ENCODE measurements around the gene SEPTIN3. TPM values are rescaled to one million over a fixed set of nuclear protein-coding genes. Genes with fewer than 3 reads are reported as not detected.

The SEPTIN3 gene
- total and polyA plus RNA-seq, 2 donors (not counting 1 experiment from before 2014, with no cell fraction given) = 0.05 to 0.33 TPM

DNA sequence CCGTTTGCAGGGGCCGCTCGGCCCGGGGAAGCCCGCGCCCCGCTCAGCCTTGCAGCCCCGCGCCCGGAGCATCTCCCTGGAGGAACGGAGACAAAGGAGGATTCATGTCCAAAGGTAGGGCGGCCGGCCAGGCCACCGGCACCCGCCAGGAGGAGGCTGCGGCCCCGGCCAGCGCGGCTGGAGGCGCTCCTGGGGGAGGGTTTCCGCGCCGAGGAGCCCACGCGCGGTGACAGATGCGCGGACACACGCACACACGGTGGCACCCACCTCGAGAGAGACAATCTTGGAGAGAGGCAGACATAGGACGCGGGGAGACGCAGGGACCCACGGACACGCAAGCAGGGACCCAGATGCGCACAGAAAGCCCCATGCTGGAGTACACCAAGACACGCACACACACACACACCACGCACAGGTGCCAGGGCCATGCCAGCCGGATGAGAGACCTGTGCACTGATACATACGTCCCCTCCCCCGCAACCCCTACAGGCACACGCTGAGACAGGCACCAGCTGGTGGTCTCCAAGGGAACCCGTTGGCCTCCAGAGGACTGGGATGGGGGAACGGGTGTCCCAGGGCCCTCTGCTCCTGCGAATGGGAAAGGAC lies 7.8 kb downstream of the SEPTIN3 start:
- no peak overlapping the region for H2AFZ ChIP-seq (ENCODE audit: low read length)
- H3K27me3 ChIP-seq (ENCODE audit: control insufficient read depth, insufficient read depth, low read length) = peaks cover 33% of the 10 kb centered on the region
- no peaks in the 10 kb centered on the region for H3K36me3 ChIP-seq (ENCODE audit: control insufficient read depth, insufficient read depth, low read length)
- H3K4me2 ChIP-seq (ENCODE audit: extremely low read depth, insufficient read depth, low read length) = no peak overlapping the region
- TF ChIP-seq, protein P1, sequence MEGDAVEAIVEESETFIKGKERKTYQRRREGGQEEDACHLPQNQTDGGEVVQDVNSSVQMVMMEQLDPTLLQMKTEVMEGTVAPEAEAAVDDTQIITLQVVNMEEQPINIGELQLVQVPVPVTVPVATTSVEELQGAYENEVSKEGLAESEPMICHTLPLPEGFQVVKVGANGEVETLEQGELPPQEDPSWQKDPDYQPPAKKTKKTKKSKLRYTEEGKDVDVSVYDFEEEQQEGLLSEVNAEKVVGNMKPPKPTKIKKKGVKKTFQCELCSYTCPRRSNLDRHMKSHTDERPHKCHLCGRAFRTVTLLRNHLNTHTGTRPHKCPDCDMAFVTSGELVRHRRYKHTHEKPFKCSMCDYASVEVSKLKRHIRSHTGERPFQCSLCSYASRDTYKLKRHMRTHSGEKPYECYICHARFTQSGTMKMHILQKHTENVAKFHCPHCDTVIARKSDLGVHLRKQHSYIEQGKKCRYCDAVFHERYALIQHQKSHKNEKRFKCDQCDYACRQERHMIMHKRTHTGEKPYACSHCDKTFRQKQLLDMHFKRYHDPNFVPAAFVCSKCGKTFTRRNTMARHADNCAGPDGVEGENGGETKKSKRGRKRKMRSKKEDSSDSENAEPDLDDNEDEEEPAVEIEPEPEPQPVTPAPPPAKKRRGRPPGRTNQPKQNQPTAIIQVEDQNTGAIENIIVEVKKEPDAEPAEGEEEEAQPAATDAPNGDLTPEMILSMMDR (conservative IDR thresholded peaks at IDR 0.05 in 1 of 2, IDR thresholded peaks at IDR 0.05 in 1 of 2; ENCODE audit: low read depth in 1 of 2, low read length in 2 of 2) = no peak
- no peak for TF ChIP-seq EZH2 (IDR thresholded peaks at IDR 0.05; ENCODE audit: low read length, missing control alignments)
- no peaks in the 10 kb centered on the region for H3K9me3 ChIP-seq (ENCODE audit: control insufficient read depth, insufficient read depth, low read depth, low read length)
- DNase-seq (ENCODE audit: low read depth in 2 of 2) = no peak
- no peak overlapping the region for H3K4me3 ChIP-seq (replicated peaks in 1 of 4; ENCODE audit: control extremely low read depth in 1 of 4, insufficient read depth in 1 of 4, low read depth in 3 of 4, low read length in 4 of 4)
- no peaks in the 10 kb centered on the region for H3K4me1 ChIP-seq (ENCODE audit: control insufficient read depth, extremely low read depth, insufficient read depth, low read length)
- H4K20me1 ChIP-seq (ENCODE audit: control insufficient read depth, extremely low read depth, insufficient read depth, low read length) = no peaks in the 10 kb centered on the region
- no peak overlapping the region for H3K27ac ChIP-seq (ENCODE audit: insufficient read depth, low read length)
- no peak overlapping the region for H3K9ac ChIP-seq (ENCODE audit: insufficient read depth, low read length)
- H3K79me2 ChIP-seq (ENCODE audit: control insufficient read depth, insufficient read depth, low read length) = no peaks in the 10 kb centered on the region

DNA sequence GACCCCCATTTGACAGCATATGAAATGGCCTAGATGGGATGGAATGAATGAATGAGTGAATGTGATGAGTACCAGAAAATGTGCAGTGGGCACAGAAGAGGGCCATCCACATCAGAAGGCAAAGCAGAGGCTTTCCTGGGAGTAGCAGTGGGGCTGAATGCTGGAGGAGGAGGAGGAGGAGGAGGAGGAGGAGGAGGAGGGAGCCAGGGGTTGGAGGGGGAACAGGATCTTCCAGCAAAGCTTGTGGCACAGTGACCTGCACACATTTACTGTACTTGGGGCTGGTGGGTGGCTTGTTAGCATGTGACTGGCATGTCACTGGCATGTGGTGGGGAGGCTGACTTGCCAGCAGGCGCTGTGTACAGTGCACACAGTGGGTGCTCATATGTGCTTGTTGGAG lies 9.5 kb downstream of the SEPTIN3 start:
- no peaks in the 10 kb centered on the region for H3K9me3 ChIP-seq (ENCODE audit: control insufficient read depth, insufficient read depth, low read depth, low read length)
- H3K27ac ChIP-seq (ENCODE audit: insufficient read depth, low read length) = no peak overlapping the region
- H3K4me3 ChIP-seq (replicated peaks in 1 of 4; ENCODE audit: control extremely low read depth in 1 of 4, insufficient read depth in 1 of 4, low read depth in 3 of 4, low read length in 4 of 4) = no peak overlapping the region
- no peak for DNase-seq (ENCODE audit: low read depth in 2 of 2)
- H4K20me1 ChIP-seq (ENCODE audit: control insufficient read depth, extremely low read depth, insufficient read depth, low read length) = no peaks in the 10 kb centered on the region
- H3K79me2 ChIP-seq (ENCODE audit: control insufficient read depth, insufficient read depth, low read length) = no peaks in the 10 kb centered on the region
- no peaks in the 10 kb centered on the region for H3K36me3 ChIP-seq (ENCODE audit: control insufficient read depth, insufficient read depth, low read length)
- H3K9ac ChIP-seq (ENCODE audit: insufficient read depth, low read length) = no peak overlapping the region
- TF ChIP-seq EZH2 (IDR thresholded peaks at IDR 0.05; ENCODE audit: low read length, missing control alignments) = no peak
- TF ChIP-seq, protein P1 (conservative IDR thresholded peaks at IDR 0.05 in 1 of 2, IDR thresholded peaks at IDR 0.05 in 1 of 2; ENCODE audit: low read depth in 1 of 2, low read length in 2 of 2) = no peak
- H2AFZ ChIP-seq (ENCODE audit: low read length) = no peak overlapping the region
- no peaks in the 10 kb centered on the region for H3K4me1 ChIP-seq (ENCODE audit: control insufficient read depth, extremely low read depth, insufficient read depth, low read length)
- peaks cover 36% of the 10 kb centered on the region for H3K27me3 ChIP-seq (ENCODE audit: control insufficient read depth, insufficient read depth, low read length)
- H3K4me2 ChIP-seq (ENCODE audit: extremely low read depth, insufficient read depth, low read length) = no peak overlapping the region

DNA sequence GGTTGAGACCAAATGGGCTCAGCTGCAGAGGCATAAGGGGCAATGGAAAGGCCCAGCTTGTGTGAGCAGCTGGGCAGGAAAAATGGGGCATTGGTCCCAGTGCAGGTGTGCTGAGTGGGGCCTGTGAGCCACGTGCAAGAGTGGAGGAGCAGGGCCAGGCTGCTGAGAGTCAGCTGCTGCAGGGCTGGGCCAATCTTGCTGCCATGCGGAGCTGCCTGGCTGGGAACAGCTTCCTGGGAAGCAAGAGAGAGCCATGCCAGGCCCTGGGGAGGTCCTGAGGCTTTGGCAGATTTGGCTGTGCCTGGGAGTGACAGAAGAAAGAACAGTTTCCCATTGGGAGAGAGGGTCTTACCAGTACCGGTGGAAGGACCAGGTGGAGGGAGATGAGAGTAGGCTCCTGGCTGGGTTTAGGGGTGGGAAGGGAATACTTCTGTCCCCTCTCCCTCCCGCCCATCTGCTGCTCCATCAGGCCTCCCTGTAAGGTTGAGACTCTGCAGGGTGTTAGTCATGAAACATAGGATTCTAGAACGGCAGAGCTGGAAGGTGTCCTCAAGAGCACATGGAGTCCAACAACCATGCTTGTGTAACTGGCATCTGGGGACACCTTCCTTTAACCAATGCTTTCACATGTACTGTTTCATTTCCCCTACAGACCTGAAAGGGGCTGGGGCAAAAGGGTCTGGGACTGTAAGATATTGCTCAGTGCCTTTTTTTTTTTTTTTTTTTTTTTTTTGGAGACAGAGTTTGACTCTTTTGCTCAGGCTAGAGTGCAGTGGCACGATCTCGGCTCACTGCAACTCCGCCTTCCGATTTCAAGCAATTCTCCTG lies 10.4 kb downstream of the SEPTIN3 start:
- Histone ChIP-seq H3K79me2 (ENCODE audit: control insufficient read depth, insufficient read depth, low read length) (no peaks in the 10 kb centered on the region), H3K9ac (ENCODE audit: insufficient read depth, low read length) (no peak overlapping the region), H3K27ac (ENCODE audit: insufficient read depth, low read length) (no peak overlapping the region), H2AFZ (ENCODE audit: low read length) (no peak overlapping the region), H3K4me2 (ENCODE audit: extremely low read depth, insufficient read depth, low read length) (no peak overlapping the region), H3K36me3 (ENCODE audit: control insufficient read depth, insufficient read depth, low read length) (no peaks in the 10 kb centered on the region), H3K27me3 (ENCODE audit: control insufficient read depth, insufficient read depth, low read length) (peaks cover 42% of the 10 kb centered on the region), H4K20me1 (ENCODE audit: control insufficient read depth, extremely low read depth, insufficient read depth, low read length) (no peaks in the 10 kb centered on the region), H3K4me3 (replicated peaks in 1 of 4; ENCODE audit: control extremely low read depth in 1 of 4, insufficient read depth in 1 of 4, low read depth in 3 of 4, low read length in 4 of 4) (no peak overlapping the region), H3K4me1 (ENCODE audit: control insufficient read depth, extremely low read depth, insufficient read depth, low read length) (no peaks in the 10 kb centered on the region), H3K9me3 (ENCODE audit: control insufficient read depth, insufficient read depth, low read depth, low read length) (no peaks in the 10 kb centered on the region)
- TF ChIP-seq, protein P1 (conservative IDR thresholded peaks at IDR 0.05 in 1 of 2, IDR thresholded peaks at IDR 0.05 in 1 of 2; ENCODE audit: low read depth in 1 of 2, low read length in 2 of 2) = no peak
- no peak for TF ChIP-seq EZH2 (IDR thresholded peaks at IDR 0.05; ENCODE audit: low read length, missing control alignments)
- DNase-seq (ENCODE audit: low read depth in 2 of 2) = no peak
